SK-N-SH (cell line): ENCODE data around the gene C15orf61.

ENCODE experiments used
- EP300 ChIP-seq, 2 experiments: IDR thresholded peaks; 2 replicates each; pipeline versions ENCODE4 v1.4.0 to v1.6.1; 2012; ENCODE audit warnings: borderline replicate concordance in 1 of 2, low read depth in 1 of 2, low read length in 1 of 2
- GABPA ChIP-seq: IDR thresholded peaks from 2 replicates; pipeline ENCODE4 v1.4.0; 2012; ENCODE audit warnings: low read depth, mild to moderate bottlenecking
- GATA2 ChIP-seq: sonication (generic); formaldehyde crosslinking; IDR thresholded peaks from 2 replicates; pipeline ENCODE4 v1.5.0; 2020; ENCODE audit warnings: mild to moderate bottlenecking, missing genetic modification reagents
- POLR2AphosphoS5 ChIP-seq: IDR thresholded peaks from 2 replicates; pipeline ENCODE4 v1.6.1; 2012; ENCODE audit warnings: low read depth, low read length
- RAD21 ChIP-seq: IDR thresholded peaks from 2 replicates; pipeline ENCODE4 v1.6.1; 2012; ENCODE audit warnings: mild to moderate bottlenecking, low read length
- SIN3A ChIP-seq: IDR thresholded peaks from 2 replicates; pipeline ENCODE4 v1.6.1; 2012; ENCODE audit warnings: low read depth, mild to moderate bottlenecking, low read length, moderate library complexity, borderline replicate concordance
- SMC3 ChIP-seq: IDR thresholded peaks from 2 replicates; pipeline ENCODE4 v1.6.1; 2012; ENCODE audit warnings: low read depth, low read length, improper control_type of control experiment
- TF ChIP-seq, protein P1 (sequence below): fragments of 200-600 bp; sonication (generic); IDR thresholded peaks from 2 replicates; pipeline ENCODE4 v1.6.1; 2017; ENCODE audit warnings: antibody characterized with exemption, mild to moderate bottlenecking, moderate library complexity

DNA sequence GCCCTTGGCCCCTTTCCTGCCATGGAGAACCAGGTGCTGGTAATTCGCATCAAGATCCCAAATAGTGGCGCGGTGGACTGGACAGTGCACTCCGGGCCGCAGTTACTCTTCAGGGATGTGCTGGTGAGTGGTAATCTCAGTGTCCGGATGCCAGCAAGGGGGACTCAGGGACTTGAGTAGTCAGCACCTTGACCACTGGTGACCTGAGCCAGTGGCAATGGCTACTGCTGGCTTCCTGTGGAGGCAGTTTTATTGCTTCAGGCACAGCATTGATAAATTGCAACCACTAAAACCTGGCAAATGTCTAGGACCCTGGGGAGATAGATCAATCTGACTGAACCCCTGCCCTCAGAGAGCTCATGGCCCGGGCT, 22.4 kb downstream of the C15orf61 start:
- TF ChIP-seq, protein P1, sequence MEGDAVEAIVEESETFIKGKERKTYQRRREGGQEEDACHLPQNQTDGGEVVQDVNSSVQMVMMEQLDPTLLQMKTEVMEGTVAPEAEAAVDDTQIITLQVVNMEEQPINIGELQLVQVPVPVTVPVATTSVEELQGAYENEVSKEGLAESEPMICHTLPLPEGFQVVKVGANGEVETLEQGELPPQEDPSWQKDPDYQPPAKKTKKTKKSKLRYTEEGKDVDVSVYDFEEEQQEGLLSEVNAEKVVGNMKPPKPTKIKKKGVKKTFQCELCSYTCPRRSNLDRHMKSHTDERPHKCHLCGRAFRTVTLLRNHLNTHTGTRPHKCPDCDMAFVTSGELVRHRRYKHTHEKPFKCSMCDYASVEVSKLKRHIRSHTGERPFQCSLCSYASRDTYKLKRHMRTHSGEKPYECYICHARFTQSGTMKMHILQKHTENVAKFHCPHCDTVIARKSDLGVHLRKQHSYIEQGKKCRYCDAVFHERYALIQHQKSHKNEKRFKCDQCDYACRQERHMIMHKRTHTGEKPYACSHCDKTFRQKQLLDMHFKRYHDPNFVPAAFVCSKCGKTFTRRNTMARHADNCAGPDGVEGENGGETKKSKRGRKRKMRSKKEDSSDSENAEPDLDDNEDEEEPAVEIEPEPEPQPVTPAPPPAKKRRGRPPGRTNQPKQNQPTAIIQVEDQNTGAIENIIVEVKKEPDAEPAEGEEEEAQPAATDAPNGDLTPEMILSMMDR: no peak
- no peak for TF ChIP-seq GATA2 (CRISPR knock-in tag)
- TF ChIP-seq RAD21: no peak
- TF ChIP-seq SIN3A: no peak
- no peak for TF ChIP-seq EP300 (IDR thresholded peaks at IDR 0.05; ENCODE audit: borderline replicate concordance in 1 of 2, low read depth in 1 of 2, low read length in 1 of 2)
- TF ChIP-seq GABPA: no peak
- TF ChIP-seq POLR2AphosphoS5: no peak
- no peak for TF ChIP-seq SMC3
